LNCAP (cell line): ENCODE measurements around the gene PGAP6.

Experiments
- CTCF ChIP-seq: fragments of 450-650 bp; IDR thresholded peaks from 2 replicates; pipeline ENCODE4 v1.5.1; 2017; ENCODE audit warnings: mild to moderate bottlenecking

The PGAP6 gene

GRCh38 chr16:361341-361871 is 20.4 kb downstream of the PGAP6 start:
- TF ChIP-seq CTCF = no peak

GRCh38 chr16:360698-361336 is 21.0 kb downstream of the PGAP6 start:
- no peak for TF ChIP-seq CTCF

- no peak for TF ChIP-seq CTCF
Measured at GRCh38 chr16:359871-360697, 21.7 kb downstream of the PGAP6 start.

GRCh38 chr16:359067-359763 is 22.6 kb downstream of the PGAP6 start:
- TF ChIP-seq CTCF = no peak

- TF ChIP-seq CTCF = no peak
Measured at GRCh38 chr16:356741-357140, 25.0 kb downstream of the PGAP6 start.

GRCh38 chr16:354971-355461 is 26.8 kb downstream of the PGAP6 start:
- no peak for TF ChIP-seq CTCF

GRCh38 chr16:354291-354881 is 27.4 kb downstream of the PGAP6 start:
- no peak for TF ChIP-seq CTCF
